SH-SY5Y (cell line): ENCODE results near the gene UBE2F.

ENCODE experiments used
- GATA2 ChIP-seq: IDR thresholded peaks from 2 replicates; pipeline ENCODE4 v1.6.1; 2011; ENCODE audit warnings: mild to moderate bottlenecking, low read depth, low read length
- GATA3 ChIP-seq: IDR thresholded peaks from 2 replicates; pipeline ENCODE4 v1.6.1; 2011; ENCODE audit warnings: low read depth, mild to moderate bottlenecking, low read length, moderate library complexity

- TF ChIP-seq GATA2 = no peak
- no peak for TF ChIP-seq GATA3
These were observed 38.8 kb upstream of the UBE2F start for GRCh38 chr2:237927986-237928385.
